IPS-11a (cell line): ENCODE data around the gene CCNT2.
"Not testable (repeated sequence)": the region's sequence is repeated elsewhere in the genome, so short reads cannot be mapped to it uniquely, and the experiment has no call there.

Source experiments
- H3K4me3 ChIP-seq: one replicate; pipeline ENCODE4 v1.5.1; 2013; ENCODE audit warnings: low read depth, low read length, control low read depth

Gene CCNT2

DNA sequence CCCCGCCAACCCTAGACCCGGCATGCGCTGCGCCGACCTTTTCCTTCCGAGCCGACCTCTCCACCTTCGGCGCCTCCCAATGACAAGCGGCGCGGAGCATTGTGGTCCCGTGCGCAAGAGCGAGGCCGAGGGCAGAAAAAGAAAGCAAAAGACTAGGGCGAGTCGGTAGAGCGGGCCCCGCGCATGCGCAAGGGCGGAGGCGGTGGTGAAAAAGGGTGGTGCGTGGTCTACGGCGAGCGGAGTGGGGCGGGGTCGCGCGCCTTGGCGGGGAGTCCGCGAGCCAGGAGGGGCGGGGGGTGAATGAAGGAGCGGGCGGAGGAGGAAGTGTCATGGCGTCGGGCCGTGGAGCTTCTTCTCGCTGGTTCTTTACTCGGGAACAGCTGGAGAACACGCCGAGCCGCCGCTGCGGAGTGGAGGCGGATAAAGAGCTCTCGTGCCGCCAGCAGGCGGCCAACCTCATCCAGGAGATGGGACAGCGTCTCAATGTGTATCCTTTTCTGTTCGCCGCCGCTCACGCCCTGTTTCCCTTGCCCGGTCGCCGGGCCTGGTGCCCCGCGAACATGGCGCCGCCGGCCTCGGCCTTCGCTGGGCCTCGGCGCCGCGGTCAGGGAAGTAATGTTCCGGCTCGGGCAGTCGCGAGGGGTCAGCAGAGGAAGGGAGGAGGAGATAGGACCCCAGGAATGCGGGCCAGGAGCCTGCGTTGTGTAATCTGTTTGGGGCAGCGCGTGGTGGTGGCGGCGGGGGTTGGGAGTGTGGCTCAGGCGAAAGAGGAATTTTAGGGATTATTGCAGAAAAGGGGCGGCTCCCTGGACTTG lies at the start of gene CCNT2:
Gene CCNT2, plus strand, starts transcription at position 297 of the 815 bp plus-strand sequence. Its CDS starts 33 bp downstream, at position 330.
- H3K4me3 ChIP-seq = peak within 1 kb of the TSS; percentile 96

DNA sequence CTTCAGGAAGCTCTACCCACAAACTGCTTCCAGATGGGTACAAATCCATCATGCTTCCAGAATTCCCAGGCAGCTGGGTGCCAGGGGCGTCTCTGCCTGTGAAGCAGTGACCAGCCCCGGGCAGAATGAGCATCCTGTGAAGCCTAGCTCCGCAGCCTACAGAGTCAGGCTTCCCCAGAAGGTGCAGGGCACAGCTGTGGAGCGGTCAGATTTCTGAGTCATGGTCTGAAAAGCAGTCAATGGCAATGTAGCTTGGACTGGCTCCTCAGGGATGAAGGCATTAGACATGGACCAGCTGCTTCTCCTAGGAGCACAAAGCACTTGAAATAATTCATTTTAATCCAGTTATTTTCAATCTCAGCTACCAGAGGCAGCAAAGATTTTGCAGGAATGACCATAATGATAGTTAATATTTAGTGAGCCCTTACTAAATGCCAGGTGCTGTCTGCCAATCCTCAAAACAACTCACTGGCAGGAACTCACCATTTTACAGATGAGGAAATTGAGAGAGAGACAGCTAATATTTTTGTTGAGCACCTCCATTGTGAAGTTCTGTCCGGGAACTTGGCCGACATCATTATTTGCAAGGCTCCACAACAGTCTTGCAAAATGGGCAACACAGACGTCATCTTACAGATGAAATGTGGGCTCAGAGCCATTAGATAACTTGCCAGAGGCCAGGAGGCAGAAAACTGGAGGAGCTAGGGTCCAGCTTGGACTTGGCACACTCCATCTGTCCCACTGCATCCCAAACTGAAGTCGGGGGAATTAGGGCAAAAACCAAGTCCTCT lies 48.5 kb upstream of the CCNT2 start:
- H3K4me3 ChIP-seq = no peak overlapping the region

DNA sequence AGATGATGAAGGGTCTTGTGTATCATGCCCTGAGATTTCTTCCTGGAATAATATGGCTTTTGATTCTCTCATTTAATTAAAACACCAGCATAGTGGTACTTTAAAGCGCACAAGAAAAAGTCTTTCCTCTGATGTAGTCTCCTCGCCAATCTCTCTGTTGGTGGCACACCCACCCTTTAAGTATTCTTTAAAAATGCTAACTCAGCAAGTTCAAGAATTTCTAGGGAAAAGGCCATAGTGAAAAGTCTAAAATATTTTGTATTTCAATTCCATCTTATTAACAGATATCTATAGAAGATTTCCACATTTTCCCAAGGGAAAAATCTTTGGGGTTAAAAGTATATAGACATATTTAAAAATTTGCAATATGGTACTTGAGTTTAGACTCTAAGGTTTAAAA lies 45.5 kb upstream of the CCNT2 start:
- no peak overlapping the region for H3K4me3 ChIP-seq

DNA sequence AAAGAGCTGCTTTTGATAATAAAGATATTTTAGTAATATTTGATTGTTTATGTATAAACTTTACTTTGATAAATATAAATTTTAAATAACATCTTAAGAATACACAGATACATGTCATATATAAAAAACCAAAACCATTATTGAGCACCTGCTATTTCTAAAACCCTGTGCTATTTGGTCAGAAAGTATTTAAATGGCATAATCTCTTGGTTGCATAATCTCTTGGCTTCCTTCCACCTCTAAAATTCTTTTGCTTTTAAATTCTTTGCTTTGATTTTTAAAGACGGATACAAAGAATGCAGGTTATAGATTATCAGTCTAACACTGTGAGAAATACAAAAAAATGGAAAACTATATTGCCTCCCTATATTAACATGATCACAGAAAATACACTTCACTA lies 43.3 kb upstream of the CCNT2 start:
- H3K4me3 ChIP-seq = no peak overlapping the region

DNA sequence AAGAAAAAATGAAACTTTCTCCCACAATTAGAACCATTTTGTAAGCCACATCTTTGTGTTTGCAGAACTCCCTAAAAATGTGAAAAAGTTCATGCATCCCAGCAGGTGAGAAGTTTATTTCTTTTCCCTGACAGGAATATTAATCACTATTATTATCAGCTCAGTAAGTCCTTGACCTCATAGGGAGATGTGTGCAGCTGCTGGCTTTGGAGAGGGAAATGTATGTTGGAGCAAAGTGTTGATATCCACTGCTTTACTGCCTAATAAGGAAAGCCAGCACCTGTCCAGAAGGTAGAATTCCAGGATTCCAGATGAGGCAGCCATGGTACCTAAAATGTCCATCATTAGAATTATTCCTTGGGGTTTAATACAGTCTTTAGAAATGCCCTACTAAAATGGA lies 35.8 kb upstream of the CCNT2 start:
- H3K4me3 ChIP-seq = no peak overlapping the region

DNA sequence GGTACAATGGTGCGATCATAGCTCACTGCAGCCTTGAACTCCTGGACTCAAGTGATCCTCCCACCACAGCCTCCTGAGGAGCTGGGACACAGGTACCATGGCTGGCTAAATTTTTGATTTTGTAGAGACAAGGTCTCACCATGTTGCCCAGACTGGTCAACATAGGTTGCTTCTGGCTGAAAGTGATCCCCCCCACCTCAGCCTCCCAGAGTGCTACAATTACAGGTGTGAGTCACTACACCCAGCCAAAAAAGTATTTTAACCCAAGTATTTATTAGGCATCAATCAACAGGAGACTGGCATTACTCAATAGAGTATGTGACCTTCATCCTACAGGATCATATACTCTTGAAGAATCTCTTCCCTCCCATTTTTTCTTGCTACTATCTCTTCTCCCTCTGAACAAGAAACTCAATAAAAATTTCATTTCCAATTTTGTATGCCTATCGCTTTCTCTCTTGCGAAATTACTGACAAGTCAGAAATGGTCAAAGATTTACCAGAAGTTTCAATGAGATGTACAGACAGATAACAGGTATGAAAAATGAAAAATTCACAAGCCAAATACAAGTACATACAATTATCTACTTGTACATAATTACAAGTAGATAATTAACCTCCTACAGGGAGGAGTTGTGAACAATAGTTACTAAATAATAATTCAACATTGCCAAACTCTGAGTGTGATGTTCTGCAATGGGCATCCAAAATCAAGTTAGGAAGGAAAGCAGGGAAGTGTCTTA lies 34.9 kb upstream of the CCNT2 start:
- no peak overlapping the region for H3K4me3 ChIP-seq

DNA sequence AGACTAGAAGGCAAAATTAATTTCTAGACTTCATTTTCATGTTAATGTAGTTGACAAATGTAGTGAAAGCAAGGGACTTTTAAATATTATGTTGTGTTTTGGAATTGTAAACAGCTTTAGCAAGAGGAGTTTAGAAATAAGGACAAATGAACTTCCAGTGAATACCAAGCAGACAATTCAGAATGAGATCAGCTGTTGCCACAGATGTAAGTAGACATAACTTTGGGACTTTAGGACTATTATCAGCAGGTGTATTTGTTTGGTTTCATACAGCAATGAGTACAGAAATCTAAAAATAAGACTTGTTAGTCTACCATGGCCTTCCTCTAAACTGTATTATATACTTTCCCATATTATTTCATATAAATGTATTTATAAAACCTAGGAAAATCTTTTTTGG lies 34.2 kb upstream of the CCNT2 start:
- H3K4me3 ChIP-seq = no peak overlapping the region

DNA sequence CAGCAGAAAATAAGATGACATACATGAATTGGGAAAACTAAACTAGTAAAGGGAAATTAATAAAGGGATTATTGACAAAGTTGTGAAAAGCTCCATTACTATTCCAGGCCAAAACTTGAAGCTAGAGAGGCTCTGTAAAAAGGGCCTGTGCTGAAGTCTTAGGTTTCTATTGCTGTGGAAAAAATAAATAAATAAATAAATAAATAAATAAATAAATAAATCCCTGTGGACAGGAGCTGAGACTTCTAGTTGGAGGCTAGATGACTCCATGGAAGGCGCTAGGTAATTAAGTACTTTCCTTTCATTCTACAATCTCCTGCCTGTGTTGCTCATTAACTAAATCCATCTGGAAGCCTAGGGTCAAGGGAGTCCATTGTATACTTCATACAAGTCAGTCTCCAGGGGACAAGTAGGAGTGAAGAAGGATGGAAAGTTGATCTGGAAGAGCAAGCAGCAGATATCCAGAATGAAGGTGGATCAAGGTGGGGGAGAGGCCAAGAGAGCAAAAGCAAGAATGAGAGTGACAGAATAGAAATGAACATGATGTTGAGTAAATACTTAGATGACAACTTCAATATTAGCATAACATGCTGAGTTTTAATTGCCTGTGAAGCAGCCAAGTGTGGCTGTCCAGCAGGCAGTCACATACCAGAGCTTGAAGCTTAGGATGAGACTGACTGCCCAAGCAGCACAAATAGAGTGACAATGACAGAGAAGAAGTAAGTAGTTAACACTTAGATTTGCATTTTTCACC lies 26.2 kb upstream of the CCNT2 start:
- H3K4me3 ChIP-seq = no peak overlapping the region

DNA sequence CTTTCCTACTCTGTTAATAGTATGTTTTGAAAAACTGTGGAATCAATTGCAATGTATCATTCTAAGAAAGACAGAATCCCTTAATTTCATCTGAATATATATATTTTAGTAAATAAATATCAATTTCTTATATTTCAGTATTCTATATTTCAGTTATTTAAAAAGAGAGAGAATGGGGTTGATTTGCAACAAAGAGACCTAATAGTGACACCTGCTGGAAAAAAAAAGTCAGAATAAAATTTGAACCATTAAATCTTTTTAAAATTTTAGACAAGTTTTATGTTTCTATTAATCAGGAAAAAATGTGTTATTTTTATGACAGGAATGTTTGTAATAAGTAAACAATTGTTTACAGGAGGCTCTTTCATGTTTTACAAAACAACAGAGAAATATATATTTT lies 20.7 kb upstream of the CCNT2 start:
- H3K4me3 ChIP-seq = no peak overlapping the region

DNA sequence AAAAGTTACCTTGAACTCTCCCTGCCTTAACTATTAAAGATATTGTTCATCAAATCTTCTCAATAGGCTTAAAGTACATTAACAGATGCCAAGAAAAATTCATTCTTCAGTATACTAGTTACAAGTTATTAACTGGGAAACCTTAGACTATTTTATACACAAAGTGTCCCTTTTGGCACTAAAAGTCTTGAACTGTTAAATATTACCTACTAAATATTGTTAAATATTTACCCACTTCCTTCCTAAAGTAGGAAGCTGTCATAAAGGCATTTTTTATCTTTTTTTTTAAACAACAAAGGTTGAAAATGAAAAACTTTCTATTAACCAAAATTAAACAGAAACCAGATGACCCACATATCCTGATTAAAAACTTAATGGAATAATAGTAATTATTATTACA lies 19.4 kb upstream of the CCNT2 start:
- no peak overlapping the region for H3K4me3 ChIP-seq

DNA sequence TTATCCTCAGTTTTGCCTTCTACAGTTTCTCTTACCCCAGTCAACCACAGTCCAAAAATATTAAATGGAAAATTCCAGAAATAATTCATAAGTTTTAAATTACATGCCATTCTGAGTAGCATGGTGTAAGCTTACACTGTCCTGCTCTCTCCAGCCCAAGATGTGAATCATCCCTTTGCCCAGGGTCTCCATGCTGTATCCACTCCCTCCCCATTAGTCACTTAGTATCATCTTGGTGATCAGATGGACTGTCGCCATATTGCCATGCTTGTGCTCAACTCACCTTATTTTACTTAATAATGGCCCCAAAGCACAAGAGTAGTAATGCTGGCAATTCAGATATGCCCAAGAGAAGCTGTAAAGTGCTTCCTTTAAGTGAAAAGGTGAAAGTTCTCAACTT lies 18.5 kb upstream of the CCNT2 start:
- no peak overlapping the region for H3K4me3 ChIP-seq

DNA sequence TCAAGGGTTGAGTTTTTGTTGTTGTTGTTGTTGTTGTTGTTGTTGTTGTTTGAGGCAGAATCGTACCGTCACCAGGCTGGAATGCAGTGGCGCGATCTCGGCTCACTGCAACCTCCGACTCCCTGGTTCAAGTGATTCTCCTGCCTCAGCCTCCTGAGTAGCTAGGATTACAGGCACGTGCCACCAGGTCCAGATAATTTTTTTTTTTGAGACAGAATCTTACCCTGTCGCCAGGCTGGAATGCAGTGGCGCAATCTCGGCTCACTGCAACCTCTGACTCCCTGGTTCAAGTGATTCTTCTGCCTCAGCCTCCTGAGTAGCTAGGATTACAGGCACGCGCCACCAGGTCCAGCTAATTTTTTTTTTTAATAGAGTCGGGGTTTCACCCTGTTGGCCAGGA lies 14.9 kb upstream of the CCNT2 start:
- not testable (repeated sequence) for H3K4me3 ChIP-seq

DNA sequence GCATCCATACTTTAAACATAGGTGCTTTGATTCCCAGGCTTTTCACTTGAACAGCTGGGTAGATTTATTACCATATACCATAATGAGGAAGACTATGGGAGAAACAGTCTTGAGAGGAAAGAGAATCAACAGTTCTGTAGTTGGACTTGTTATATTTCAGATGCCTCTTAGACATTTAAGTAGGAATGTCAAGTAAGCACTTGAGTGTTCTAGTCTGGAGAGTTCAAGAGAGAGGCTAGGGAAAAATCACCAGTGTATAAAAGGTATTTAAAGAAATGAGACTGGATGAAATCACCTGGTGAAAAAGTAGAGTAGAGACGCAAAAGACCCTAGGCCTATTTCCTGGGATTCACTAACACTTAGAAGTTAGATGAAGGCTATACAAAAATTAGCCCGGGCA lies 13.5 kb upstream of the CCNT2 start:
- no peak overlapping the region for H3K4me3 ChIP-seq

DNA sequence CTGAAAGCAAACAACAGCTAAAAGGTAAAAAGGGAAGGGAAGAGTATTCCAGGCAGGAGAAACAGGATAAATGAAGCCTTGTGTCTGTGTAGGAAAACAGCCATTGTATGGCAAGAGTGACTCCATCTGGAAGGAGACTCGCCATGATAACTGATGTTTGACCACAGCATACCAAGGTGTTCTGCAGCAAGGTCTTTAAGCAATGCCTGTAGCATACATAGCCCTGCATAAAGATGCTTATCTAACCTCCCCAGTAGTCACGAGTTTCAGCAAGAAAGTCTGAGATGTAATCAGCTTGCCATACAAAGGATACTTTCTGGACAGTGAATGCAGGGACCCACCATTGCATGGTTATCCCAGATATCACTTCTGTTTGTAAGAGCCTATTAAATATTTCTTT lies 11.9 kb upstream of the CCNT2 start:
- no peak overlapping the region for H3K4me3 ChIP-seq

DNA sequence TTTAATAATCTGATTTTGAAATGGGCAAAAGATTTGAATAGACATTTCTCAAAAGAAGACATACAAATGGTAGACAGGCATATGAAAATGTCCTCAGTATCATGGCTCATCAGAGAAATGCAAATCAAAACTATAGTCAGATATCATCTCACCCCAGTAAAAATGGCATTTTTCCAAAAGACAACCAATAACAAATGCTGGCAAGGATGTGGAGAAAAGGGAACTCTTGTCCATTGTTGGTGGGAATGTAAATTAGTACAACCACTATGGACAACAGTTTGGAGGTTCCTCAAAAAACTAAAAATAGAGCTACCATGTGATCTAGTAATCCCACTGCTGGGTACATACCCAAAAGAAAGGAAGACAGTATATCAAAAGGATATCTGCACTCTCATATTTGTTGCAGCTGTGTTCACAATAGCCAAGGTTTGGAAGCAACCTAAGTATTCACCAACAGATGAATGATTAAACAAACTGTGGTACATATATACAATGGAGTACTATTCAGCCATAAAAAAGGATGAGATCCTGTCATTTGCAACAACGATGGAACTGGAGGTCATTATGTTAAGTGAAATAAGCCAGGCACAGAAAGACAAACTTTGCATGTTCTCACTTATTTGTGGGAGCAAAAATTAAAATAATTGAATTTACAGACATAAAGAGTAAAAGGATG lies 11.0 kb upstream of the CCNT2 start:
- H3K4me3 ChIP-seq = not testable (repeated sequence)

DNA sequence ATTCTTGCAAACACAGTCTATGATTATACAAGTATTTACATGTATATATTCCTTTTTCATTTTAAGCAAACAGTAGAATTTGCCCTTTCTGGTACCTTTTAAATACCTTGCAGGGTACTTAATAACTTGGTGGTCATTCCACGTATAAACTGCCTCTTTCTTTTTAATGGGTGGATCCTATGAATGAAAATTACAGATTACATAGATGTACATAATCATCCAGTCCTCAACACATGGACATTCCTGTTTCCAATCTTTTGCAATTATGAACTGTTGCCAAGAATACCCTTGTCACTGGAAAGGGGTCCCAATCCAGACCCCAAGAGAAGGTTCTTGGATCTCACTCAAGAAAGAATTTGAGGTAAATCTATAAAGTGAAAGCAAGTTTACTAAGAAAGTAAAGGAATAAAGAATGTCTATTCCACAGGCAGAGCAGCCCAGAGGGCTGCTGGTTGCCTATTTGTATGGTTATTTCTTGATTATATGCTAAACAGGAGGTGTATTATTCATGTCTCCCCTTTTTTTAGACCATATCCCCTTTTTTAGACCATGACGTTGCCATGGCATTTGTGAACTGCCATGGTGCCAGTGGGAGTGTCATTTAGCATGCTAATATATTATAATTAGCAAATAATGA lies 7.7 kb upstream of the CCNT2 start:
- H3K4me3 ChIP-seq = no peak overlapping the region

DNA sequence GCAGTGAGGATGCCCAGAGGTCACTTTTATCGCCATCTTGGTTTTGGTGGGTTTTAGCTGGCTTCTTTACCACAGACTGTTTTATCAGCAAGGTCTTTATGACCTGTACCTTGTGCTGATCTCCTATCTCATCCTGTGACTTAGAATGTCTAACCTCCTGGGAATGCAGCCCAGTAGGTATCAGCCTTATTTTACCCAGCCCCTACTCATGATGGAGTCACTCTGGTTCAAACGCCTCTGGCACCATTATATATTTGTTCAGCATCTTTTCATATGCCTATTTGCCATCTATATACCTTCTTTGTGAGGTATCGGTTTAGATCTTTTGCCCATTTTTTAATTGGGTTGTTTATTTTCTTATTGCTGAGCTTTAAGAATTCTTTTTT lies 7.2 kb upstream of the CCNT2 start:
- H3K4me3 ChIP-seq = no peak overlapping the region

DNA sequence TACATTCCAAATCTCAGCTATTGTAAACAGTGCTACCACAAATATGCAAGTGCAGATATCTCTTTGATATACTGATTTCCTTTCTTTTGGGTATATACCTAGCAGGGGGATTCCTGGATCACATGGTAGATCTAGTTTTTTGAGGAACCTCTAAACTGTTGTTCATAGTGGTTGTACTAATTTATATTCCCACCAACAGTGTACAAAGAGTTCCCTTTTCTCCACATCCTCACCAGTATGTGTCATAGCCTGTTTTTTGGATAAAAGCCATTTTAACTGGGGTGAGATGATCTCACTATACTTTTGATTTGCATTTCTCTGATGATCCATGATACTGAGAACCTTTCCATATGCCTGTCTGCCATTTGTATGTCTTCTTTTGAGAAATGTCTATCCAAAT lies 6.3 kb upstream of the CCNT2 start:
- H3K4me3 ChIP-seq = no peak overlapping the region

DNA sequence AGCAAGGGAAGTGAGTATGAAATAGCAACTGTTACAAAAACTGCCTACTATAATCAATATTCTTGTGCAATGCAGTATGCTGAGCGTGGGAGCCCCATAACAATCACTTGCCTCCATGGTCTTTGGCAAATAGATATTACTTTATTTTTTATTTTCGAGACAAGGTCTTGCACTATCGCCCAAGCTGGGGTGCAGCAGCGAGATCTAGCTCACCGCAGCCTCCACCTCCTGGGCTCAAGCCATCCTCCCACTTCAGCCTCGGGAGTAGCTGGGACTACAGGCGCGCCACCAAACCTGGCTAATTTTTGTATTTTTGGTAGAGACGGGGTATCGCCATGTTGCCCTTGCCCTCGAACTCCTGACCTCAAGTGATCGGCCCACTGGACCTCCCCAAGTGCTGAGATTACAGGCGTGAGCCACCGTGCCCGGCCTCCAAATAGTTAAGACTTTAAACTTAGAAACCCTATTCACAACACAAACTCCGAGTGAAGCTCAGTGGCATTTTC lies 1.2 kb upstream of the CCNT2 start:
- peak overlapping the region; percentile 72 for H3K4me3 ChIP-seq
